Gastrocnemius medialis (tissue), 4 donors: ENCODE data around the gene STOX1.

Experiments
- CTCF ChIP-seq, 5 experiments: fragments of 450-650 bp in 3 of 5; fragments of 200-600 bp in 2 of 5; sonication (generic) in 2 of 5; IDR thresholded peaks in 4 of 5; conservative IDR thresholded peaks in 1 of 5; 1 replicate in 4 of 5; 2 replicates in 1 of 5; pipeline ENCODE4 v1.5.1; 2016 to 2019; ENCODE audit warnings: antibody characterized with exemption in 5 of 5, mild to moderate bottlenecking in 3 of 5, moderate library complexity in 3 of 5
- POLR2A ChIP-seq, 2 donors: fragments of 450-650 bp; IDR thresholded peaks; one replicate each; pipeline ENCODE4 v1.6.1; 2017; ENCODE audit warnings: antibody characterized with exemption in 2 of 2, mild to moderate bottlenecking in 2 of 2, moderate library complexity in 2 of 2

- TF ChIP-seq CTCF (IDR thresholded peaks at IDR 0.05 in 4 of 5, conservative IDR thresholded peaks at IDR 0.05 in 1 of 5) = no peak
- TF ChIP-seq POLR2A (IDR thresholded peaks at IDR 0.05) = no peak
These were observed 2.6 kb downstream of the STOX1 start for GRCh38 chr10:68829952-68830351.
